Neutrophil (primary cell): ENCODE results near the gene ABCB10.

Experiments used
- H3K27ac ChIP-seq: fragments of 200-600 bp; sonication (generic); 2 replicates; pipeline ENCODE4 v1.5.1; 2016; ENCODE audit warnings: mild to moderate bottlenecking, moderate library complexity
- H3K27me3 ChIP-seq: fragments of 200-600 bp; sonication (generic); 2 replicates; pipeline ENCODE4 v1.6.0; 2016; ENCODE audit warnings: mild to moderate bottlenecking
- H3K36me3 ChIP-seq: fragments of 200-600 bp; sonication (generic); 2 replicates; pipeline ENCODE4 v1.5.1; 2017
- H3K4me1 ChIP-seq, 2 experiments: fragments of 200-600 bp in 1 of 2; sonication (generic) in 1 of 2; 1 replicate in 1 of 2; 2 replicates in 1 of 2; pipeline versions ENCODE4 v1.5.1 to v1.6.1; 2013 to 2016; ENCODE audit warnings: low read depth in 1 of 2, low read length in 1 of 2, mild to moderate bottlenecking in 1 of 2, moderate library complexity in 1 of 2; ENCODE audit not compliant: control insufficient read depth in 1 of 2, insufficient read depth in 1 of 2
- H3K4me3 ChIP-seq, 2 experiments: fragments of 200-600 bp in 1 of 2; sonication (generic) in 1 of 2; 1 replicate in 1 of 2; 2 replicates in 1 of 2; pipeline ENCODE4 v1.5.1; 2013 to 2016; ENCODE audit warnings: low read depth in 1 of 2, low read length in 1 of 2, mild to moderate bottlenecking in 1 of 2, moderate library complexity in 1 of 2
- H3K9me3 ChIP-seq: fragments of 200-600 bp; sonication (generic); 2 replicates; pipeline ENCODE4 v1.5.1; 2016
- CTCF ChIP-seq: fragments of 200-600 bp; sonication (generic); IDR thresholded peaks from 2 replicates; pipeline ENCODE4 v1.5.1; 2016; ENCODE audit warnings: antibody characterized with exemption

Gene ABCB10

GRCh38 chr1:229550812-229551567 lies 7.5 kb downstream of the ABCB10 start:
- TF ChIP-seq CTCF, result no peak
- Histone ChIP-seq H3K36me3 (peaks cover 20% of the 10 kb centered on the region), H3K27me3 (no peaks in the 10 kb centered on the region), H3K4me3 (no peak overlapping the region), H3K9me3 (no peaks in the 10 kb centered on the region), H3K4me1 (peaks cover 15 to 21% of the 10 kb centered on the region in 2 experiments), H3K27ac (no peak overlapping the region)

GRCh38 chr1:229547542-229547941 lies 11.0 kb downstream of the ABCB10 start:
- TF ChIP-seq CTCF, result no peak

GRCh38 chr1:229544587-229544986 lies 13.9 kb downstream of the ABCB10 start:
- Histone ChIP-seq H3K4me3 (no peak overlapping the region), H3K27me3 (no peaks in the 10 kb centered on the region), H3K4me1 (no peaks in the 10 kb centered on the region), H3K36me3 (peaks cover 73% of the 10 kb centered on the region), H3K9me3 (no peaks in the 10 kb centered on the region), H3K27ac (no peak overlapping the region)
- TF ChIP-seq CTCF, result no peak

More at GRCh38 chr1:229547542-229547941, 11.0 kb downstream of the ABCB10 start:
- Histone ChIP-seq H3K27ac (no peak overlapping the region), H3K4me1 (peaks cover 4 to 7% of the 10 kb centered on the region in 2 experiments), H3K9me3 (no peaks in the 10 kb centered on the region), H3K36me3 (peaks cover 50% of the 10 kb centered on the region), H3K4me3 (no peak overlapping the region), H3K27me3 (no peaks in the 10 kb centered on the region)

- Histone ChIP-seq H3K27ac (no peak overlapping the region), H3K4me1 (peaks cover 8 to 9% of the 10 kb centered on the region in 2 experiments), H3K9me3 (no peaks in the 10 kb centered on the region), H3K4me3 (no peak overlapping the region), H3K36me3 (peaks cover 86% of the 10 kb centered on the region), H3K27me3 (no peaks in the 10 kb centered on the region)
- no peak for TF ChIP-seq CTCF
These were observed 18.5 kb downstream of the ABCB10 start for GRCh38 chr1:229539863-229540506.

- no peak overlapping the region for H3K4me3 ChIP-seq
- H3K27ac ChIP-seq, result no peak overlapping the region
- peaks cover 77% of the 10 kb centered on the region for H3K36me3 ChIP-seq
- H3K9me3 ChIP-seq, result no peaks in the 10 kb centered on the region
- no peak for TF ChIP-seq CTCF
- H3K4me1 ChIP-seq, result peaks cover 8 to 9% of the 10 kb centered on the region in 2 experiments
- H3K27me3 ChIP-seq, result no peaks in the 10 kb centered on the region
These were observed 19.6 kb downstream of the ABCB10 start for GRCh38 chr1:229538945-229539344.
